ENCODE results near the gene FOXO3B. TPM values are rescaled to one million over a fixed set of nuclear protein-coding genes. Genes with fewer than 3 reads are reported as not detected.
"Not testable (repeated sequence)": the region's sequence is repeated elsewhere in the genome, so short reads cannot be mapped to it uniquely, and the experiment has no call there.

FOXO3B gene

GRCh38 chr17:18635773-18636172, 46.3 kb downstream of the FOXO3B start:
- not testable (repeated sequence) for H3K36me3 ChIP-seq (replicated peaks in 1 of 2; ENCODE audit: control insufficient read depth in 2 of 2, insufficient read depth in 2 of 2, low read length in 2 of 2); H2AFZ ChIP-seq (ENCODE audit: low read length); H4K8ac ChIP-seq (ENCODE audit: low read depth, low read length); H3K9me3 ChIP-seq (replicated peaks in 1 of 2; ENCODE audit: control insufficient read depth in 2 of 2, insufficient read depth in 1 of 2, low read depth in 1 of 2, low read length in 2 of 2); H3K79me1 ChIP-seq (ENCODE audit: low read depth, low read length); H2AK5ac ChIP-seq (ENCODE audit: low read depth, low read length); H3K23ac ChIP-seq (ENCODE audit: low read depth, low read length, poor library complexity); H3K27ac ChIP-seq (replicated peaks; ENCODE audit: low read length); H3K4ac ChIP-seq (ENCODE audit: low read length); H4K91ac ChIP-seq (ENCODE audit: low read depth, low read length, poor library complexity); H2BK15ac ChIP-seq (ENCODE audit: low read length); H3K14ac ChIP-seq (ENCODE audit: low read length); H3K4me1 ChIP-seq (ENCODE audit: control insufficient read depth in 2 of 2, insufficient read depth in 1 of 2, low read depth in 1 of 2, low read length in 2 of 2); DNase-seq (ENCODE audit: low spot score); H2BK12ac ChIP-seq (ENCODE audit: low read length); H2BK120ac ChIP-seq (ENCODE audit: low read depth, low read length); H3K4me3 ChIP-seq (ENCODE audit: low read length in 2 of 2); H3K27me3 ChIP-seq (ENCODE audit: control insufficient read depth in 3 of 3, insufficient read depth in 3 of 3, low read depth in 1 of 3, low read length in 3 of 3); H3K9ac ChIP-seq (ENCODE audit: low read depth, low read length, poor library complexity); H3K4me2 ChIP-seq (ENCODE audit: insufficient read depth, low read length, poor library complexity, severe bottlenecking); H3K18ac ChIP-seq (ENCODE audit: low read length); H2BK5ac ChIP-seq (ENCODE audit: low read length)
- no CpG with 5 or more reads among the region's 7 CpGs for WGBS, 2 donors (ENCODE audit: extremely low coverage in 2 of 2, insufficient read length in 2 of 2, insufficient replicate concordance in 1 of 2)

DNA sequence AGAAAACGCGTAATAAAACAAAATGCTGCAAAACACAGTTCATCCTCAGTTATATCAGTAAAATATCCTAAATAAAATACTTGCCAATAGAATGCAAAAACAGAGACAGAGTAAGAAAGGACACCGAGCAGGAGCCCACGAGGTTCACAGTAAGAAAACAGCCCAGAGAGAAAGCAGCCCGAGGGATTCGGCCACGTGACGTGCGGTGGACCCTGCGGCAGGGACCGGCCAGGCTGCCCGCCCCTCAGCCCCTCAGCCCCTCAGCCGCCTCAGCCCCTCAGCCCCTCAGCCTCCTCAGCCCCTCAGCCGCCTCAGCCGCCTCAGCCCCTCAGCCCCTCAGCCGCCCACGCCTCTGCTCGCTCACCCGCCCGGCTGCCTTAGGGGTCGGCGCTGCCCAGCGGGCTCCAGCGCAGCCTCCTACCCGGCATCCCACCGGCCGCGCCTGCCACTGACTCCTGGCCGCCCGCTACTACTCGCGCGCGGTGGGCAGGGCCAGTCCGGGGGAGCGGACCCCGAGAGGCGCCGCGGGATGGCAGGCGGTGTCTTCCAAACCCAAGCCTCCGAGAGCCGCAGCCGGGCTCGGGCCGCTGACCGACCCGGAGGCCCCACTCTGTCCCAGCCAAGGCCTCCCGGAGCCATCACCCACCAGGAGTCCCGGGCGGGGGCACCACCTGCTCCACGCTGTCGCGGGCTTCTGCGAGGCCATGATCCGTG, 47.4 kb downstream of the FOXO3B start:
- H4K91ac ChIP-seq (ENCODE audit: low read depth, low read length, poor library complexity); DNase-seq (ENCODE audit: low spot score); H2AFZ ChIP-seq (ENCODE audit: low read length); H3K4me3 ChIP-seq (ENCODE audit: low read length in 2 of 2); H3K36me3 ChIP-seq (replicated peaks in 1 of 2; ENCODE audit: control insufficient read depth in 2 of 2, insufficient read depth in 2 of 2, low read length in 2 of 2); H4K8ac ChIP-seq (ENCODE audit: low read depth, low read length); H3K27me3 ChIP-seq (ENCODE audit: control insufficient read depth in 3 of 3, insufficient read depth in 3 of 3, low read depth in 1 of 3, low read length in 3 of 3); H3K23ac ChIP-seq (ENCODE audit: low read depth, low read length, poor library complexity); H2BK5ac ChIP-seq (ENCODE audit: low read length); H2BK120ac ChIP-seq (ENCODE audit: low read depth, low read length); H2BK15ac ChIP-seq (ENCODE audit: low read length); H3K27ac ChIP-seq (replicated peaks; ENCODE audit: low read length); H3K9ac ChIP-seq (ENCODE audit: low read depth, low read length, poor library complexity); H3K9me3 ChIP-seq (replicated peaks in 1 of 2; ENCODE audit: control insufficient read depth in 2 of 2, insufficient read depth in 1 of 2, low read depth in 1 of 2, low read length in 2 of 2); H3K79me1 ChIP-seq (ENCODE audit: low read depth, low read length); H3K4me1 ChIP-seq (ENCODE audit: control insufficient read depth in 2 of 2, insufficient read depth in 1 of 2, low read depth in 1 of 2, low read length in 2 of 2); H2BK12ac ChIP-seq (ENCODE audit: low read length); H3K4ac ChIP-seq (ENCODE audit: low read length); H3K14ac ChIP-seq (ENCODE audit: low read length); H2AK5ac ChIP-seq (ENCODE audit: low read depth, low read length): not testable (repeated sequence)
- WGBS, 2 donors (ENCODE audit: extremely low coverage in 2 of 2, insufficient read length in 2 of 2, insufficient replicate concordance in 1 of 2), result no CpG with 5 or more reads among the region's 56 CpGs
- H3K18ac ChIP-seq (ENCODE audit: low read length), result peak overlapping the region; percentile 28
- H3K4me2 ChIP-seq (ENCODE audit: insufficient read depth, low read length, poor library complexity, severe bottlenecking), result peak overlapping the region; percentile 33

Small RNAs within 50 kb of the gene (small RNA-seq; reads per million reads assigned to genes)
- not detected for gene AC026271.2 (ENCODE audit: insufficient read depth)
- not detected for gene AC026271.4 (ENCODE audit: insufficient read depth)

Measured in neuronal stem cell (in vitro differentiated cells).